Calu3 (cell line): ENCODE results near the gene GBF1. TPM values are rescaled to one million over a fixed set of nuclear protein-coding genes. Genes with fewer than 3 reads are reported as not detected.

Experiments used
- BruUV-seq: library from RNA; stranded (reverse); fragments of 400-500 nt; replicated peaks from 2 replicates; lab custom pipeline; 2021; lab: Mats Ljungman, UMichigan
- CTCF ChIA-PET: fragments of 300-600 bp; sonication (Branson Sonifier 250); formaldehyde crosslinking; loops from one replicate; lab custom pipeline; 2022; ENCODE audit warnings: antibody characterized with exemption; lab: Charles Lee
- DNase-seq: peaks from one replicate; pipeline ENCODE4 v3.0.0; 2022
- H3K27ac Mint-ChIP-seq: one replicate; pipeline ENCODE4 v1.8.0; 2022; ENCODE audit warnings: mixed read lengths; ENCODE audit not compliant: unreplicated experiment
- H3K27me3 Mint-ChIP-seq: one replicate; pipeline ENCODE4 v1.8.0; 2022; ENCODE audit warnings: mixed read lengths; ENCODE audit not compliant: unreplicated experiment
- H3K36me3 Mint-ChIP-seq: one replicate; pipeline ENCODE4 v1.8.0; 2022; ENCODE audit warnings: mild to moderate bottlenecking, moderate library complexity, mixed read lengths; ENCODE audit not compliant: insufficient read depth, unreplicated experiment
- H3K4me1 Mint-ChIP-seq: one replicate; pipeline ENCODE4 v1.8.0; 2022; ENCODE audit warnings: mild to moderate bottlenecking, low read depth, mixed read lengths; ENCODE audit not compliant: unreplicated experiment
- H3K4me3 Mint-ChIP-seq: one replicate; pipeline ENCODE4 v1.8.0; 2022; ENCODE audit warnings: mild to moderate bottlenecking, low read depth, moderate library complexity, mixed read lengths; ENCODE audit not compliant: unreplicated experiment
- H3K9me3 Mint-ChIP-seq: one replicate; pipeline ENCODE4 v1.8.0; 2022; ENCODE audit warnings: low read depth, mixed read lengths; ENCODE audit not compliant: unreplicated experiment
- CTCF ChIP-seq: fragments of 200-600 bp; IDR thresholded peaks from one replicate; pipeline ENCODE4 v1.8.0; 2022; ENCODE audit warnings: antibody characterized with exemption; ENCODE audit not compliant: unreplicated experiment
- intact Hi-C: fragments of 100-400 bp; cut with micrococcal nuclease; formaldehyde crosslinking; loops from one replicate; pipeline ENCODE4 v1.10.0; 2022; ENCODE audit not compliant: unreplicated experiment
- total RNA-seq: library from RNA; stranded (reverse); gene quantifications from 2 replicates; pipeline ENCODE4 v1.2.3, GENCODE V29; 2022

Gene GBF1
- total RNA-seq, 1 experiment from 2014 or later, result 36.1 TPM

GRCh38 chr10:102285133-102285532 lies 39.8 kb downstream of the GBF1 start:
- no peak for TF ChIP-seq CTCF
- Mint-ChIP-seq H3K27me3 (no peaks in the 10 kb centered on the region), H3K36me3 (no peaks in the 10 kb centered on the region), H3K9me3 (no peaks in the 10 kb centered on the region), H3K4me3 (no peak overlapping the region), H3K27ac (no peak overlapping the region), H3K4me1 (no peaks in the 10 kb centered on the region)
- intact Hi-C loops, result no loop called here
- CTCF ChIA-PET, result interaction anchor here (0.6 kb wide), 1 partner anchor 43 kb away, joined by 4 read pairs; no protein-coding TSS in a partner anchor
- no peak for DNase-seq
- BruUV-seq, result no TSS peak

- CTCF ChIA-PET, result no interaction called here
- intact Hi-C loops, result no loop called here
- H3K4me3 Mint-ChIP-seq, result no peak overlapping the region
- no TSS peak for BruUV-seq
- no peaks in the 10 kb centered on the region for H3K36me3 Mint-ChIP-seq
- H3K27me3 Mint-ChIP-seq, result no peaks in the 10 kb centered on the region
- no peak overlapping the region for H3K27ac Mint-ChIP-seq
- TF ChIP-seq CTCF, result no peak
- H3K4me1 Mint-ChIP-seq, result no peaks in the 10 kb centered on the region
- no peaks in the 10 kb centered on the region for H3K9me3 Mint-ChIP-seq
- DNase-seq, result no peak
Measured at GRCh38 chr10:102286216-102286615, 40.9 kb downstream of the GBF1 start.

- BruUV-seq, result no TSS peak
- Mint-ChIP-seq H3K36me3 (no peaks in the 10 kb centered on the region), H3K4me3 (no peak overlapping the region), H3K4me1 (no peaks in the 10 kb centered on the region), H3K9me3 (no peaks in the 10 kb centered on the region), H3K27me3 (no peaks in the 10 kb centered on the region), H3K27ac (no peak overlapping the region)
- CTCF ChIA-PET, result interaction anchor here (1.2 kb wide), 1 partner anchor 56 kb away, joined by 3 read pairs; no protein-coding TSS in a partner anchor
- intact Hi-C loops, result no loop called here
- DNase-seq, result no peak
- no peak for TF ChIP-seq CTCF
Measured at GRCh38 chr10:102287538-102287937, 42.2 kb downstream of the GBF1 start.

- BruUV-seq, result no TSS peak
- CTCF ChIA-PET, result interaction anchor here (0.7 to 1.2 kb wide), 2 partner anchors 57 to 71 kb away, joined by 3 to 5 read pairs; no protein-coding TSS in a partner anchor
- intact Hi-C loops, result no loop called here
- H3K4me3 Mint-ChIP-seq, result no peak overlapping the region
- H3K4me1 Mint-ChIP-seq, result no peaks in the 10 kb centered on the region
- TF ChIP-seq CTCF, result no peak
- no peaks in the 10 kb centered on the region for H3K9me3 Mint-ChIP-seq
- no peak overlapping the region for H3K27ac Mint-ChIP-seq
- H3K27me3 Mint-ChIP-seq, result no peaks in the 10 kb centered on the region
- H3K36me3 Mint-ChIP-seq, result no peaks in the 10 kb centered on the region
- no peak for DNase-seq
Measured at GRCh38 chr10:102287991-102288390, 42.7 kb downstream of the GBF1 start.
